HepG2 (cell line): ENCODE results near the gene MAN2C1. TPM values are rescaled to one million over a fixed set of nuclear protein-coding genes. Genes with fewer than 3 reads are reported as not detected.
A peak's percentile ranks its signal among the peaks of the same experiment; 100 is the strongest.

Experiments
- ATAC-seq: fragments of 200-7000 bp; cut with Tn5 transposase; 3 replicates; pipeline ENCODE4 v1.9.1; 2020; ENCODE audit warnings: mild to moderate bottlenecking, moderate library complexity
- BruUV-seq: library from RNA; stranded (reverse); fragments of 400-500 nt; replicated peaks from 2 replicates; lab custom pipeline; 2021; lab: Mats Ljungman, UMichigan
- CTCF ChIA-PET: fragments of 300-600 bp; formaldehyde crosslinking; extraction: SDS; loops from one replicate; lab custom pipeline; 2021; ENCODE audit warnings: low total read pairs, inconsistent platforms, low intra/inter-chr PET ratio; lab: Yijun Ruan, JAX
- POLR2A ChIA-PET: fragments of 350-600 bp; sonication (Branson Sonifier 250); formaldehyde crosslinking; loops from one replicate; lab custom pipeline; 2020; ENCODE audit warnings: antibody characterized with exemption, inconsistent platforms; lab: Yijun Ruan, JAX
- DNase-seq: peaks from one replicate; pipeline ENCODE4 v3.0.0-alpha.2; 2015; ENCODE audit warnings: low spot score
- FAIRE-seq: peaks from 3 replicates; lab custom pipeline; 2011; peaks lifted over from hg19 to GRCh38; lab: Jason Lieb, UNC
- H2AFZ ChIP-seq: one replicate; pipeline ENCODE4 v1.6.1; 2011; ENCODE audit warnings: low read length, inconsistent platforms
- H3K27ac ChIP-seq: fragments of 300-600 bp; 3 replicates; pipeline ENCODE4 v1.8.0; 2011; ENCODE audit warnings: mixed run types, mild to moderate bottlenecking, mixed read lengths, low read length, inconsistent platforms; ENCODE audit not compliant: insufficient read depth; ENCODE audit errors: extremely low read length
- H3K27me3 ChIP-seq, 2 experiments: fragments of 200-600 bp in 1 of 2; 2 replicates in 1 of 2; 3 replicates in 1 of 2; pipeline versions ENCODE4 v1.6.0 to v1.8.0; 2011; ENCODE audit warnings: low read length in 2 of 2, mild to moderate bottlenecking in 2 of 2, moderate library complexity in 2 of 2, inconsistent platforms in 1 of 2; ENCODE audit not compliant: insufficient read depth in 2 of 2, control insufficient read depth in 1 of 2
- H3K36me3 ChIP-seq, 2 experiments: fragments of 200-600 bp in 1 of 2; replicated peaks in 1 of 2; 2 replicates in 1 of 2; 3 replicates in 1 of 2; pipeline versions ENCODE4 v1.5.1 to v1.8.0; 2011; ENCODE audit warnings: low read length in 2 of 2, inconsistent platforms in 1 of 2; ENCODE audit not compliant: insufficient read depth in 2 of 2, control insufficient read depth in 1 of 2
- H3K4me1 ChIP-seq: 2 replicates; pipeline ENCODE4 v1.5.1; 2012; ENCODE audit warnings: low read length, inconsistent platforms; ENCODE audit not compliant: insufficient read depth
- H3K4me2 ChIP-seq: 2 replicates; pipeline ENCODE4 v1.6.0; 2011; ENCODE audit warnings: low read depth, low read length, inconsistent platforms
- H3K4me3 ChIP-seq, 3 experiments: fragments of 200-600 bp in 1 of 3; sonication (generic), shearing (Covaris generic) in 1 of 3; replicated peaks in 1 of 3; 2 replicates each; pipeline ENCODE4 v1.5.1; 2011 to 2016; ENCODE audit warnings: low read length in 3 of 3, inconsistent platforms in 2 of 3, low read depth in 2 of 3, mild to moderate bottlenecking in 2 of 3, control low read depth in 1 of 3, mixed read lengths in 1 of 3; ENCODE audit not compliant: insufficient read depth in 1 of 3
- H3K79me2 ChIP-seq: one replicate; pipeline ENCODE4 v1.6.1; 2011; ENCODE audit warnings: low read length, inconsistent platforms; ENCODE audit not compliant: insufficient read depth
- H3K9ac ChIP-seq: 2 replicates; pipeline ENCODE4 v1.6.0; 2011; ENCODE audit warnings: mild to moderate bottlenecking, low read depth, low read length, inconsistent platforms; ENCODE audit not compliant: insufficient read depth
- H3K9me3 ChIP-seq: 2 replicates; pipeline ENCODE4 v1.5.1; 2012; ENCODE audit warnings: mild to moderate bottlenecking, low read length
- H4K20me1 ChIP-seq: 2 replicates; pipeline ENCODE4 v1.6.0; 2011; ENCODE audit warnings: inconsistent platforms, mild to moderate bottlenecking, low read length, moderate library complexity; ENCODE audit not compliant: insufficient read depth
- FLYWCH1 ChIP-seq: sonication (generic); formaldehyde crosslinking; IDR thresholded peaks from 2 replicates; pipeline ENCODE4 v1.8.1; 2023; ENCODE audit warnings: mild to moderate bottlenecking, missing genetic modification reagents
- KLF9 ChIP-seq: IDR thresholded peaks from 2 replicates; pipeline ENCODE4 v1.6.1; 2016; ENCODE audit warnings: low read depth
- POGK ChIP-seq: sonication (generic); formaldehyde crosslinking; conservative IDR thresholded peaks from 2 replicates; pipeline ENCODE4 v1.8.0; 2022; ENCODE audit warnings: mild to moderate bottlenecking, moderate library complexity, missing genetic modification reagents
- POLR2AphosphoS5 ChIP-seq: IDR thresholded peaks from 2 replicates; pipeline ENCODE4 v1.6.1; 2012; ENCODE audit warnings: low read depth, low read length
- RBFOX2 ChIP-seq: fragments of 200-400 bp; formaldehyde crosslinking; IDR thresholded peaks from 2 replicates; pipeline ENCODE4 v1.6.1; 2017; ENCODE audit warnings: low read depth, mild to moderate bottlenecking, low read length
- SAFB2 ChIP-seq: sonication (generic); formaldehyde crosslinking; IDR thresholded peaks from 2 replicates; pipeline ENCODE4 v1.5.1; 2020; ENCODE audit warnings: missing genetic modification reagents, low read depth, mild to moderate bottlenecking, borderline replicate concordance
- SRSF1 ChIP-seq: fragments of 200-400 bp; formaldehyde crosslinking; optimal IDR thresholded peaks from 2 replicates; pipeline ENCODE3; 2017; ENCODE audit warnings: mild to moderate bottlenecking, low read depth, low read length, moderate library complexity
- YEATS4 ChIP-seq: sonication (generic); formaldehyde crosslinking; IDR thresholded peaks from 2 replicates; pipeline ENCODE4 v1.4.0; 2020; ENCODE audit warnings: missing genetic modification reagents, borderline replicate concordance
- ZFP82 ChIP-seq: sonication (generic); formaldehyde crosslinking; IDR thresholded peaks from 2 replicates; pipeline ENCODE4 v1.5.1; 2020; ENCODE audit warnings: mild to moderate bottlenecking, missing genetic modification reagents, borderline replicate concordance
- ZMYM4 ChIP-seq: sonication (generic); formaldehyde crosslinking; IDR thresholded peaks from 2 replicates; pipeline ENCODE4 v1.8.1; 2023; ENCODE audit warnings: mild to moderate bottlenecking, missing genetic modification reagents
- ZNF263 ChIP-seq: sonication (generic); formaldehyde crosslinking; IDR thresholded peaks from 2 replicates; pipeline ENCODE4 v1.4.0; 2020; ENCODE audit warnings: missing genetic modification reagents
- ZNF496 ChIP-seq: sonication (generic); formaldehyde crosslinking; IDR thresholded peaks from 2 replicates; pipeline ENCODE4 v1.8.1; 2023; ENCODE audit warnings: mild to moderate bottlenecking, moderate library complexity, missing genetic modification reagents; ENCODE audit not compliant: insufficient replicate concordance
- ZNF546 ChIP-seq: sonication (generic); formaldehyde crosslinking; conservative IDR thresholded peaks from 2 replicates; pipeline ENCODE4 v1.8.1; 2023; ENCODE audit warnings: mild to moderate bottlenecking, missing genetic modification reagents
- ZSCAN30 ChIP-seq: sonication (generic); formaldehyde crosslinking; IDR thresholded peaks from 2 replicates; pipeline ENCODE4 v1.5.0; 2020; ENCODE audit warnings: mild to moderate bottlenecking, missing genetic modification reagents
- WGBS: methylation state at CpG from one replicate; pipeline ENCODE4 v1.1.6; 2017; ENCODE audit warnings: low lambda C conversion rate; 5-methylcytosine and 5-hydroxymethylcytosine counted together
- in situ Hi-C: cut with HindIII; loops from 2 replicates; pipeline ENCODE4 v1.10.0; 2017; ENCODE audit warnings: low pct_unique_long_range_greater_than_20kb; ENCODE audit not compliant: extremely low pct_ligation_motif_present
- intact Hi-C: fragments of 100-400 bp; cut with micrococcal nuclease; formaldehyde crosslinking; loops from one replicate; pipeline ENCODE4 v1.10.0; 2022; ENCODE audit not compliant: unreplicated experiment
- polyA plus RNA-seq, 8 experiments: library from polyadenylated mRNA; depleted of rRNA in 3 of 8; stranded (reverse) in 7 of 8; unstranded in 1 of 8; fragments of >200 nt; fragmentation: Illumina TruSeq in 4 of 8; extraction: Trizol in 4 of 8; gene quantifications; 2 replicates each; pipeline versions ENCODE4 v1.2.1 to v1.2.3, GENCODE V29; 2011 to 2016; ENCODE audit warnings: low read depth in 4 of 8, missing spikeins in 1 of 8, mixed read lengths in 1 of 8; ENCODE audit not compliant: insufficient read depth in 1 of 8
- total RNA-seq, 5 experiments: library from RNA; depleted of rRNA; stranded (reverse); fragments of >200 nt; fragmentation: Illumina TruSeq; extraction: Trizol; gene quantifications; 2 replicates each; pipeline ENCODE4 v1.2.3, GENCODE V29; 2016; ENCODE audit warnings: low read depth in 1 of 5
- TF ChIP-seq, protein P1 (sequence below): IDR thresholded peaks from 2 replicates; pipeline ENCODE4 v1.6.1; 2012; ENCODE audit warnings: low read depth, low read length, improper control_type of control experiment
- TF ChIP-seq, protein P2 (sequence below): sonication (generic); formaldehyde crosslinking; IDR thresholded peaks from 2 replicates; pipeline ENCODE4 v1.4.0; 2020; ENCODE audit warnings: missing genetic modification reagents
- TF ChIP-seq, protein P3 (sequence below): sonication (generic); formaldehyde crosslinking; IDR thresholded peaks from 2 replicates; pipeline ENCODE4 v1.8.1; 2023; ENCODE audit warnings: mild to moderate bottlenecking, missing genetic modification reagents

MAN2C1 gene
- total and polyA plus RNA-seq, 2 of the 13 experiments (the other 11 are each of a cell fraction or from before 2014, with no cell fraction given), result 62.6 to 71.0 TPM

DNA sequence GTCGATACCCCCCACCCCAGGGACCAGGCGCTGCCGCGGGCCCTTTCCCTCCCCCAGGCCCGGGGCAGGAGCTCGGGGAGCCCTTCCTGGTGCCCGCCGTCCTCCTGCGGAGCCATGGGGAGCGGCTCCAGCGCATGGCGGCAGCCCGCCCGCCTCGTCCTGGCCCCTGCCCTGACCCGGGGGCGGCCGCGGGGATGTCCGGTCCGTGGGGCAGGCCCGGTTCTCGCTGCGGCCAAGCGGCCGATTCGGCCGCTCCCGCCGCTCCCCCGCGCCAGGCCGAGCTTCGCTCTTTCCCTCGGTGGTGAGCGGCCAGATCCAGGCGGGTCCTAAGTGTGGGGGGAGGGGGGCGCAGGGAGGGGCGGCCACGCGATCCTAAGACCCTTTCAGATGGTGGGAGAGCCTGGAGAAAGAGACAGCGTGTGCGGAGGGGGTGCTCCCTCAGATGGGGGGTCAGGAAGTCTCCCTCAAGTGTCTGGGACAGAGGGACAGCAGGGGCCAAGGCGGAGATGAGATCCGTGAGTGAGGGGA lies 20.3 kb downstream of the MAN2C1 start:
- ATAC-seq (peak; percentile 40), DNase-seq (no peak), FAIRE-seq (no peak)
- Histone ChIP-seq H3K4me2 (peak overlapping the region; percentile 94), H3K36me3 (no peaks in the 10 kb centered on the region), H3K79me2 (no peaks in the 10 kb centered on the region), H3K27me3 (no peaks in the 10 kb centered on the region), H3K4me1 (peaks cover 12% of the 10 kb centered on the region), H3K4me3 (peak overlapping the region; percentile 70 to 96 (median 94)), H3K9ac (peak overlapping the region; percentile 81), H2AFZ (no peak overlapping the region), H3K27ac (peak overlapping the region; percentile 47), H3K9me3 (no peaks in the 10 kb centered on the region), H4K20me1 (no peaks in the 10 kb centered on the region)
- in situ Hi-C loops (no loop called here), intact Hi-C loops (no loop called here)
- ChIA-PET CTCF (no interaction called here), POLR2A (interaction anchor here (0.6 to 2.4 kb wide), 4 partner anchors 12 to 989 kb away, joined by 3 to 42 read pairs (median 6); partner anchors contain the start of genes COMMD4, ISL2 and MAN2C1)
- WGBS, result 6% methylated on average over 7 of the region's 45 CpGs
- no TSS peak for BruUV-seq
- TF ChIP-seq POGK (CRISPR knock-in tag) (0 out of 2 replicates have a peak, but pooled peaks have one; percentile 17), ZNF263 (CRISPR knock-in tag) (no peak), ZNF546 (CRISPR knock-in tag) (no peak), RBFOX2 (0 out of 2 replicates have a peak, but pooled peaks have one; percentile 4), POLR2AphosphoS5 (no peak), SRSF1 (peak; percentile 17), ZMYM4 (no peak), KLF9 (CRISPR knock-in tag) (no peak), ZSCAN30 (CRISPR knock-in tag) (no peak), YEATS4 (CRISPR knock-in tag) (0 out of 2 replicates have a peak, but pooled peaks have one; percentile 4), ZNF496 (no peak), SAFB2 (CRISPR knock-in tag) (0 out of 2 replicates have a peak, but pooled peaks have one; percentile 67), ZFP82 (CRISPR knock-in tag) (0 out of 2 replicates have a peak, but pooled peaks have one; percentile 30), FLYWCH1 (CRISPR knock-in tag) (0 out of 2 replicates have a peak, but pooled peaks have one; percentile 16)
- TF ChIP-seq, protein P1, sequence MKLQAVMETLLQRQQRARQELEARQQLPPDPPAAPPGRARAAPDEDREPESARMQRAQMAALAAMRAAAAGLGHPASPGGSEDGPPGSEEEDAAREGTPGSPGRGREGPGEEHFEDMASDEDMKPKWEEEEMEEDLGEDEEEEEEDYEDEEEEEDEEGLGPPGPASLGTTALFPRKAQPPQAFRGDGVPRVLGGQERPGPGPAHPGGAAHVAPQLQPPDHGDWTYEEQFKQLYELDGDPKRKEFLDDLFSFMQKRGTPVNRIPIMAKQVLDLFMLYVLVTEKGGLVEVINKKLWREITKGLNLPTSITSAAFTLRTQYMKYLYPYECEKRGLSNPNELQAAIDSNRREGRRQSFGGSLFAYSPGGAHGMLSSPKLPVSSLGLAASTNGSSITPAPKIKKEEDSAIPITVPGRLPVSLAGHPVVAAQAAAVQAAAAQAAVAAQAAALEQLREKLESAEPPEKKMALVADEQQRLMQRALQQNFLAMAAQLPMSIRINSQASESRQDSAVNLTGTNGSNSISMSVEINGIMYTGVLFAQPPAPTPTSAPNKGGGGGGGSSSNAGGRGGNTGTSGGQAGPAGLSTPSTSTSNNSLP, result no peak
- TF ChIP-seq, protein P2, sequence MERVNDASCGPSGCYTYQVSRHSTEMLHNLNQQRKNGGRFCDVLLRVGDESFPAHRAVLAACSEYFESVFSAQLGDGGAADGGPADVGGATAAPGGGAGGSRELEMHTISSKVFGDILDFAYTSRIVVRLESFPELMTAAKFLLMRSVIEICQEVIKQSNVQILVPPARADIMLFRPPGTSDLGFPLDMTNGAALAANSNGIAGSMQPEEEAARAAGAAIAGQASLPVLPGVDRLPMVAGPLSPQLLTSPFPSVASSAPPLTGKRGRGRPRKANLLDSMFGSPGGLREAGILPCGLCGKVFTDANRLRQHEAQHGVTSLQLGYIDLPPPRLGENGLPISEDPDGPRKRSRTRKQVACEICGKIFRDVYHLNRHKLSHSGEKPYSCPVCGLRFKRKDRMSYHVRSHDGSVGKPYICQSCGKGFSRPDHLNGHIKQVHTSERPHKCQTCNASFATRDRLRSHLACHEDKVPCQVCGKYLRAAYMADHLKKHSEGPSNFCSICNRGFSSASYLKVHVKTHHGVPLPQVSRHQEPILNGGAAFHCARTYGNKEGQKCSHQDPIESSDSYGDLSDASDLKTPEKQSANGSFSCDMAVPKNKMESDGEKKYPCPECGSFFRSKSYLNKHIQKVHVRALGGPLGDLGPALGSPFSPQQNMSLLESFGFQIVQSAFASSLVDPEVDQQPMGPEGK (CRISPR knock-in tag), result 0 out of 2 replicates have a peak, but pooled peaks have one; percentile 4
- TF ChIP-seq, protein P3, sequence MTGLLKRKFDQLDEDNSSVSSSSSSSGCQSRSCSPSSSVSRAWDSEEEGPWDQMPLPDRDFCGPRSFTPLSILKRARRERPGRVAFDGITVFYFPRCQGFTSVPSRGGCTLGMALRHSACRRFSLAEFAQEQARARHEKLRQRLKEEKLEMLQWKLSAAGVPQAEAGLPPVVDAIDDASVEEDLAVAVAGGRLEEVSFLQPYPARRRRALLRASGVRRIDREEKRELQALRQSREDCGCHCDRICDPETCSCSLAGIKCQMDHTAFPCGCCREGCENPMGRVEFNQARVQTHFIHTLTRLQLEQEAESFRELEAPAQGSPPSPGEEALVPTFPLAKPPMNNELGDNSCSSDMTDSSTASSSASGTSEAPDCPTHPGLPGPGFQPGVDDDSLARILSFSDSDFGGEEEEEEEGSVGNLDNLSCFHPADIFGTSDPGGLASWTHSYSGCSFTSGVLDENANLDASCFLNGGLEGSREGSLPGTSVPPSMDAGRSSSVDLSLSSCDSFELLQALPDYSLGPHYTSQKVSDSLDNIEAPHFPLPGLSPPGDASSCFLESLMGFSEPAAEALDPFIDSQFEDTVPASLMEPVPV (CRISPR knock-in tag), result peak; percentile 58; the same call in 1 of the 2 replicates
